Stimulated activated CD4-positive, alpha-beta T cell treated with anti-CD3 and anti-CD28 coated beads, TNF-alpha, amount 100 ng/mL, for 48 hours (primary cell): ENCODE data around the gene GRM7.

Experiments used
- DNase-seq, 3 donors: peaks; one replicate each; pipeline ENCODE4 v3.0.0-alpha.2; 2020; ENCODE audit warnings: low read depth in 3 of 3

Gene GRM7

GRCh38 chr3:7788881-7789280 is 928.0 kb downstream of the GRM7 start:
- DNase-seq, result no peak

- DNase-seq, result no peak
Measured at GRCh38 chr3:7789324-7789723, 928.4 kb downstream of the GRM7 start.

DNA sequence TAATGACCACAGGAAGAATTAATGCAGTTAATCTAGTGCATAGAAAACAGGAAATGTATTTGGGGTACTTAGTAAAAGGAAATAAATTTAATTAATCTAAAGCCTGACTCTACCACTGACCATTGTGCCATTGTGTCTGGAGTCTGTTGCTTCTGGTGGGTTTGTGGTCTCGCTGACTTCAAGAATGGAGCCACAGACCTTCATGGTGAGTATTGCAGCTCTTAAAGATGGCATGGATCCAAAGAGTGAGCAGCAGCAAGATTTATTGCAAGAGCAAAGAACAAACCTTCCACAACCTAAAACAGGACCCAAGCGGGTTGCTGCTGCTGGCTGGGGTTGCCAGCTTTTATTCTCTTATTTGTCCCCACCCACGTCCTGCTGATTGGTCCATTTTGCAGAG is 929.2 kb downstream of the GRM7 start:
- DNase-seq, result no peak
